ENCODE results near the gene AGAP3. TPM values are rescaled to one million over a fixed set of nuclear protein-coding genes. Genes with fewer than 3 reads are reported as not detected.

The AGAP3 gene
- total and polyA plus RNA-seq, 4 experiments from 2014 or later: 3.0 to 65.8 (median 31.2) TPM

DNA sequence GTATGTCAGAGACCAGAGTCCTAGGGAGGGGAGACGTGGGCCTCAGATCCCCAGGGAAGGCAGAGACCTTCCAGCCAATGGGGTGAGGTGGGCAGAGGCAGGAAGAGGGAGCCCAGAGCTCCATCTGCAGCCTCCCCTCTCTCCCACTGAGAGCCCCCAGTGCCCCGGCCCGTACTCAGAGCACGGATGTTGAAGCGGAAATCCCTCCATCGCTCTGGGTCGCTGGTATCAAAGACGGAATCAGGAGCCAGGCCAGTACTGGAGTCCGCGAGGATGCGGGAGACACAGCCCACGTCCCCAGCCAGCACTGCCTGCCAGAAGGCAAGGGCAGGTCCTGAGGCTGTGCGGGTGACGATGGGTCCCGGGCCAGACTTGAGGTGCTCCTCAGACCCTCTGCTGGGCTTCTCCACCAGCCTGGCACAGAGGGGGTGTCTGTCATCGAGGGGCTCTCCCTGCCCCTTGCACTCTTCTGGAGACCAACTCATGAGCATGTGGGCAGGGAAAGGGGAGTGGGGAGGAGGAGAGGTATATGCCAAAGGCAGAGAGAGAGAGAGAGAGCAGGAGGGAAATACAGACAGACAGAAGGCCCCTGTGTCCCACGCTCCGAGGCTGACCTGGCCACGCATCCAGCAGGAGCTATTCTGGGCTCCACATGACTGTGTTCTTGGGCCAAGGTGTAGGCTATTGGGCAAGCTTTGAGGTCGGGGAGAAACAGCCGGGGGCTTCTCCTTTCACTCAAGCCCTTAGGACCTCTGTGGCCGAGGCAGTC is 100.5 kb downstream of the AGAP3 start, which contains the start of gene ASB10:
Gene ASB10, minus strand, starts transcription at position 611 of the 769 bp plus-strand sequence. Its CDS starts 120 bp downstream, at position 491.
- DNase-seq: no peak
- H3K36me3 Mint-ChIP-seq: no peaks in the 10 kb centered on the region
- Histone ChIP-seq H3K4me1 (ENCODE audit: insufficient read depth, low read length) (no peaks in the 10 kb centered on the region), H3K36me3 (ENCODE audit: insufficient read depth, low read length) (no peaks in the 10 kb centered on the region), H3K27me3 (ENCODE audit: insufficient read depth, low read length) (no peaks in the 10 kb centered on the region), H3K27ac (ENCODE audit: low read depth, low read length) (no peak within 1 kb of the TSS), H3K9me3 (ENCODE audit: control insufficient read depth in 1 of 2, low read length in 2 of 2) (no peaks in the 10 kb centered on the region), H3K4me3 (ENCODE audit: low read length in 2 of 2) (no peak within 1 kb of the TSS)
- intact Hi-C loops (cut with micrococcal nuclease): no loop called here
- peaks cover 0 to 2% of the 10 kb centered on the region in 2 donors for H3K27me3 Mint-ChIP-seq
- ChIA-PET POLR2A (ENCODE audit: partially characterized antibody) (no interaction called here), CTCF (ENCODE audit: partially characterized antibody) (no interaction called here)
- no peak within 1 kb of the TSS for H3K4me3 Mint-ChIP-seq
- no peaks in the 10 kb centered on the region for H3K4me1 Mint-ChIP-seq
- no peak within 1 kb of the TSS for H3K27ac Mint-ChIP-seq
- peaks cover 0 to 1% (median 0%) of the 10 kb centered on the region in 8 donors for H3K9me3 Mint-ChIP-seq

DNA sequence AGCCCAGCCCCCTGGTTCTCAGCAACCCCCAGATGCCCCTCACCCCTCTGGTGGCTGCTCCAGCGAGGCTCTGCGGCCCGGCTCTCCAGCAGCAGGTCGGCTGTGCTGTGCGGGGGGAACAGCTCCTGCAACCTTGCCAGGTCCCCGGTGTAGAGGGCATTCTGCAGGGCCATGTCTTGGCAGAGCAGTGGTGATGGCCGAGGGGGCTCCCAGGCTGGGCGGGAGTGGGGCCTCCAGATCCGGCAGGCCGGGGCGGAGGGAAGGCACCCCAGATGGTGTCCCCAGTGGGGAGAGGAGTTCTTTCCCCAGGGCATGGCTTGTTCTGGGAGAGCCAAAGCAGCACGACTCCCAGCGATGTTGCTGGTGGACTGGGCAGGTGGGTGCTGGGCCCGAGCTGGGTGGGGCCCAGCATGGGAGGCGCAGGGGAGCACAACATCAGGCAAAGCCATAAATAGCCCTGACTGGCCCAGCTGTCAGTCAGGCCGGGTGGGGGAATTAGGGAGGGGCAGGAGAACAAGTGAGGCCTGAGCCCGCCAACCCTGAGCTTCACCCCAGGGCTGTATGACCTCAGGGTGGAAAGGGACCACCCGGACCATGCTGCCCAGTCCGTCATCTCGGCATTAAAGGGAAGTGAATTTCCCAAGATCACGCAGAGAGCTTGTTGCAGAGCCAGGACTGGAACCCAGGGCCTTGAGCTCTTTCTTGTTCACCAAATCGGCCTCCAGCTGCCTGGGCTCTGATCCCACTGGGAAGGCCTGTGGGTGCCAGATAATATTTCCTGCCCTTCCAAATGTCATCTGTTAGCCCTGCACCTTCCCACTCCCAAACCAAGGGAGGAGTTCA is 101.4 kb downstream of the AGAP3 start:
- CTCF ChIA-PET (ENCODE audit: partially characterized antibody): no interaction called here
- Histone ChIP-seq H3K9me3 (ENCODE audit: control insufficient read depth in 1 of 2, low read length in 2 of 2) (no peaks in the 10 kb centered on the region), H3K4me1 (ENCODE audit: insufficient read depth, low read length) (no peaks in the 10 kb centered on the region), H3K36me3 (ENCODE audit: insufficient read depth, low read length) (no peaks in the 10 kb centered on the region), H3K27ac (ENCODE audit: low read depth, low read length) (no peak overlapping the region), H3K27me3 (ENCODE audit: insufficient read depth, low read length) (no peaks in the 10 kb centered on the region), H3K4me3 (ENCODE audit: low read length in 2 of 2) (no peak overlapping the region)
- Mint-ChIP-seq H3K27me3 (no peaks in the 10 kb centered on the region), H3K9me3 (peaks cover 0 to 1% (median 0%) of the 10 kb centered on the region in 8 donors), H3K27ac (no peak overlapping the region), H3K4me1 (no peaks in the 10 kb centered on the region), H3K36me3 (no peaks in the 10 kb centered on the region), H3K4me3 (no peak overlapping the region)
- DNase-seq: no peak
- POLR2A ChIA-PET (ENCODE audit: partially characterized antibody): no interaction called here
- intact Hi-C loops (cut with micrococcal nuclease): no loop called here

DNA sequence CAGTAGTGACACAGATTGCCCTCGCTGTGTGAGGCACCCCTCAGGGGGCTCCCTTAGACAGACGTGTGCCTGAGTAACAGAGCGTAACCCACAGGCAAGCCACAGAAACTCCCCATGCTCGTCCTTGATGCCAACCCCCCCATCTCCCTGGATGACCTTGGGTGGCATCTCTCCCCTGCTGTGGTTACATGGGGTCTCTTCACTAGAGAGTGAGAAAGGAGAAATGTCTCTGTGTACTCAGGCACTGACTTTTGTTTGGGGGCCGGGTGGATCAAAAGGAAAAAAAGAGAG is 101.9 kb downstream of the AGAP3 start:
- no peak overlapping the region for H3K4me3 ChIP-seq (ENCODE audit: low read length in 2 of 2)
- Mint-ChIP-seq H3K27ac (no peak overlapping the region), H3K4me3 (no peak overlapping the region), H3K36me3 (no peaks in the 10 kb centered on the region), H3K4me1 (no peaks in the 10 kb centered on the region), H3K27me3 (no peaks in the 10 kb centered on the region), H3K9me3 (peaks cover 0 to 1% (median 0%) of the 10 kb centered on the region in 8 donors)
- no peak overlapping the region for H3K27ac ChIP-seq (ENCODE audit: low read depth, low read length)
- H3K9me3 ChIP-seq (ENCODE audit: control insufficient read depth in 1 of 2, low read length in 2 of 2): no peaks in the 10 kb centered on the region
- H3K36me3 ChIP-seq (ENCODE audit: insufficient read depth, low read length): no peaks in the 10 kb centered on the region
- no peaks in the 10 kb centered on the region for H3K4me1 ChIP-seq (ENCODE audit: insufficient read depth, low read length)
- CTCF ChIA-PET (ENCODE audit: partially characterized antibody): no interaction called here
- no peaks in the 10 kb centered on the region for H3K27me3 ChIP-seq (ENCODE audit: insufficient read depth, low read length)
- POLR2A ChIA-PET (ENCODE audit: partially characterized antibody): no interaction called here
- intact Hi-C loops (cut with micrococcal nuclease): no loop called here
- no peak for DNase-seq

DNA sequence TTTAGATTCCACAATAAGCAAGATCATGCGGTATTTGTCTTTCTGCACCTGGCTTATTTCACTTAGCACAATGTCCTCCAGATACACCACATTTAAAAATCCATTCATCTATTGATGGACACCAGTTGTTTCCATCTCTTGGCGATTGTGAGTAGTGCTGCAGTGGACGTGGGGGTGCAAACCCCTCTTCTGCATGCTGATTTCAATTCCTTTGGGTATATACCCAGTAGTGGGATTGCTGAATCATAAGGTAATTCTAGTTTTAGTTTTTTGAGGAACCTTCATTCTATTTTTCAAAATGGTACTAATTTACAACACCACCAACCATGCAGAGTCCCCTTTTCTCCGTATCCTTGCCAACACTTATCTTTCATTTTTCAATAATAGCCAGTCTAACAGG is 102.8 kb downstream of the AGAP3 start:
- DNase-seq: no peak
- H3K27me3 Mint-ChIP-seq: no peaks in the 10 kb centered on the region
- no peaks in the 10 kb centered on the region for H3K36me3 Mint-ChIP-seq
- intact Hi-C loops (cut with micrococcal nuclease): no loop called here
- H3K27ac Mint-ChIP-seq: no peak overlapping the region
- H3K4me3 Mint-ChIP-seq: no peak overlapping the region
- POLR2A ChIA-PET (ENCODE audit: partially characterized antibody): no interaction called here
- Histone ChIP-seq H3K4me3 (ENCODE audit: low read length in 2 of 2) (no peak overlapping the region), H3K9me3 (ENCODE audit: control insufficient read depth in 1 of 2, low read length in 2 of 2) (no peaks in the 10 kb centered on the region), H3K27me3 (ENCODE audit: insufficient read depth, low read length) (no peaks in the 10 kb centered on the region), H3K4me1 (ENCODE audit: insufficient read depth, low read length) (peaks cover 3% of the 10 kb centered on the region), H3K27ac (ENCODE audit: low read depth, low read length) (no peak overlapping the region), H3K36me3 (ENCODE audit: insufficient read depth, low read length) (no peaks in the 10 kb centered on the region)
- peaks cover 0 to 1% (median 0%) of the 10 kb centered on the region in 8 donors for H3K9me3 Mint-ChIP-seq
- CTCF ChIA-PET (ENCODE audit: partially characterized antibody): no interaction called here
- peaks cover under 1 to 6% (median under 1%) of the 10 kb centered on the region in 4 donors for H3K4me1 Mint-ChIP-seq

DNA sequence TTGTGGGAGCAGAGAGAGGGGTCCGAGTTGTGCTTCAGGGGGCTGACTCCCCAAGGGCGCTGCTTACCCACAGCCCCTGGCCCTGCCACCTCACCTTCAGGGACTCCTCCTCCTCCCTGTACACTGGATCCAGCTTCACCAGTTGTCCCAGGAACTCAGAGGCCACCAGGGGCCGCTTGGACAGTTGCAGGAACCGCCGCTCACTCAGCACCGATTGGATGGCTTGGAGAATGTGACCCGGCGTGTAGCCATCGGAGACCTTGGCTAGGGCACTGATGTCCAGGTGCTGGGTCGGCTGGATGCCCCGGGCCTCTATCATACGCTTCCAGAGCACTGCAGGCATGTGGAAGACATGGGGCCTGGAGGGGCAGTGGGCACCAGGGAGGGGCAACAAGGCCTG is 105.3 kb downstream of the AGAP3 start:
- H3K27me3 Mint-ChIP-seq: no peaks in the 10 kb centered on the region
- peaks cover 9% of the 10 kb centered on the region for H3K27me3 ChIP-seq (ENCODE audit: insufficient read depth, low read length)
- CTCF ChIA-PET (ENCODE audit: partially characterized antibody): interaction anchor here (1.1 kb wide), 1 partner anchor 67 kb away, joined by 4 read pairs; no protein-coding TSS in a partner anchor
- POLR2A ChIA-PET (ENCODE audit: partially characterized antibody): no interaction called here
- no peak for DNase-seq
- H3K4me1 Mint-ChIP-seq: peaks cover 3 to 17% (median 11%) of the 10 kb centered on the region in 4 donors
- H3K9me3 Mint-ChIP-seq: no peaks in the 10 kb centered on the region
- no peaks in the 10 kb centered on the region for H3K9me3 ChIP-seq (ENCODE audit: control insufficient read depth in 1 of 2, low read length in 2 of 2)
- peaks cover 21% of the 10 kb centered on the region for H3K4me1 ChIP-seq (ENCODE audit: insufficient read depth, low read length)
- H3K36me3 Mint-ChIP-seq: no peaks in the 10 kb centered on the region
- H3K4me3 Mint-ChIP-seq: no peak overlapping the region
- no peak overlapping the region for H3K27ac Mint-ChIP-seq
- no peaks in the 10 kb centered on the region for H3K36me3 ChIP-seq (ENCODE audit: insufficient read depth, low read length)
- no peak overlapping the region for H3K4me3 ChIP-seq (ENCODE audit: low read length in 2 of 2)
- intact Hi-C loops (cut with micrococcal nuclease): no loop called here
- no peak overlapping the region for H3K27ac ChIP-seq (ENCODE audit: low read depth, low read length)

DNA sequence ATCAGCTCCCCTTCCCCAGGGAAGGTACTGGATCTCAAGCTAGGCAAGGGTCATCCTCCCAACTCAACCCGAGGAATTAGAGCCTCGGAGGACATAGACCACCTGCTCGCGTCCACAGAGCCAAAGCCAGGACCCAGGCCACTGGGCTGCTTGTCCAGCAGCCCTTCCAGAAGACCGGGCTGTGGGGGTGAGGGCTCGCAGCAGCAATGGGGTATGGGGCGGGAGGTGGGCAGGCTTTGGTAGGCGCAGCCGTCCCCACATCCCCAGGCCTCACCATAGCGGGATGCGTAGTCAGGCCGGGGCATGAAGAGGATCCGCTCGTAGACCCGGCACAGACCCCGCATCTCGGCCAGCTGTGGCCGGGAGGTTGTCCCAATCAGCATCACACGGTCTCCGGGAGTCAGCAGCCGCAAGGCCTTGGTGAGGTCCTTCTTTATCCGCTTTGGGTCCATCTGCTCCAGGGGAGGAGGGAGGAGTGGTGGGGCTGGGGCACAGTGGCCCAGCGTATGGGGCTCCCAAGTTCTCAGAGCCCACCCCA is 105.8 kb downstream of the AGAP3 start:
- Histone ChIP-seq H3K9me3 (ENCODE audit: control insufficient read depth in 1 of 2, low read length in 2 of 2) (no peaks in the 10 kb centered on the region), H3K4me1 (ENCODE audit: insufficient read depth, low read length) (peaks cover 21% of the 10 kb centered on the region), H3K36me3 (ENCODE audit: insufficient read depth, low read length) (no peaks in the 10 kb centered on the region), H3K27me3 (ENCODE audit: insufficient read depth, low read length) (peaks cover 9% of the 10 kb centered on the region), H3K4me3 (ENCODE audit: low read length in 2 of 2) (no peak overlapping the region), H3K27ac (ENCODE audit: low read depth, low read length) (no peak overlapping the region)
- H3K27ac Mint-ChIP-seq: no peak overlapping the region
- CTCF ChIA-PET (ENCODE audit: partially characterized antibody): interaction anchor here (1.1 kb wide), 1 partner anchor 68 kb away, joined by 4 read pairs; no protein-coding TSS in a partner anchor
- intact Hi-C loops (cut with micrococcal nuclease): no loop called here
- H3K4me1 Mint-ChIP-seq: peaks cover 3 to 17% (median 11%) of the 10 kb centered on the region in 4 donors
- H3K27me3 Mint-ChIP-seq: no peaks in the 10 kb centered on the region
- no peak for DNase-seq
- no peak overlapping the region for H3K4me3 Mint-ChIP-seq
- H3K36me3 Mint-ChIP-seq: no peaks in the 10 kb centered on the region
- H3K9me3 Mint-ChIP-seq: no peaks in the 10 kb centered on the region
- POLR2A ChIA-PET (ENCODE audit: partially characterized antibody): no interaction called here

DNA sequence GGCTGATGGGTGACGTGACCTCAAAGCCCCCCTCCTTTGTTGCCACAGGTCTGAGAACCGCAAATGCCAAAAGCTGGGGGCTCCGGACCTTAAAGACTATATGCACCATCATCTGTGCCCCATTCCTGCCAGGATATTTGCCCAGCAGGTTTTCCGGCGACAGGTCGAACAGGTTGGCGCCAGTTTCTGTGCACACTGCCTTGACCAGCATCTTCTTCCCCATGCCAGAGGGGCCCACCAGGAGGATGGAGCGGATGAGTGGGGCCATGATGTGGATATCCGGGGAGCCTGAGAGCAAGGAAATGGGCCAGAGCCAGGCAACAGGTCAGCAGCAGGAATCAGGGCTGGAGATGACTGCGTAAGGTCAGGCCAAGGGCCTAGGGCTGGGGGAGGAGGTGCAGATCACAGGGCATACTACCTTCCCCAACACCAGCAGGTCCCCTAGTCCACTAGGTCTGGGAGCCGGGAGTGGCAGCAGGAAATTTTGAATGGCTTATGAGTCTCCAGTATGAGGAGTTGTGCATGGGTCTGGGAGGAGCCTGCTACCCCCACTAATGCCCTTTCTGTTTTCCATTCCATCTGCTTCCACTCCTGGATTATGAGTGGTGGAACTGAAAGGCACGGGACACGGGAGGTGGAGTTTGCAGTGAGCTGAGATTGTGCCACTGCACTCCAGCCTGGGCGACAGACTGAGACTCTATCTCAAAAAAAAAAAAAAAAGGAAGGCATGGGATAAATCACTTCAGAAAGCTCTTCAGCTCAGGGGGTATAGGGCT is 107.1 kb downstream of the AGAP3 start:
- Histone ChIP-seq H3K4me1 (ENCODE audit: insufficient read depth, low read length) (peaks cover 21% of the 10 kb centered on the region), H3K36me3 (ENCODE audit: insufficient read depth, low read length) (no peaks in the 10 kb centered on the region), H3K27me3 (ENCODE audit: insufficient read depth, low read length) (peaks cover 9% of the 10 kb centered on the region), H3K27ac (ENCODE audit: low read depth, low read length) (no peak overlapping the region), H3K9me3 (ENCODE audit: control insufficient read depth in 1 of 2, low read length in 2 of 2) (no peaks in the 10 kb centered on the region), H3K4me3 (ENCODE audit: low read length in 2 of 2) (no peak overlapping the region)
- Mint-ChIP-seq H3K4me1 (peaks cover 3 to 17% (median 11%) of the 10 kb centered on the region in 4 donors), H3K4me3 (peak overlapping the region in 1 of 8 donors; percentile 12), H3K36me3 (no peaks in the 10 kb centered on the region), H3K27ac (no peak overlapping the region), H3K9me3 (no peaks in the 10 kb centered on the region), H3K27me3 (no peaks in the 10 kb centered on the region)
- ChIA-PET POLR2A (ENCODE audit: partially characterized antibody) (no interaction called here), CTCF (ENCODE audit: partially characterized antibody) (interaction anchor here (1.2 kb wide), 1 partner anchor 51 kb away, joined by 3 read pairs; no protein-coding TSS in a partner anchor)
- no peak for DNase-seq
- intact Hi-C loops (cut with micrococcal nuclease): no loop called here

All from CD4-positive, alpha-beta memory T cell (primary cell).